ENCODE data around the gene UBE2E3.
A peak's percentile ranks its signal among the peaks of the same experiment; 100 is the strongest.
"Not testable (repeated sequence)": the region's sequence is repeated elsewhere in the genome, so short reads cannot be mapped to it uniquely, and the experiment has no call there.

Gene UBE2E3

GRCh38 chr2:181076658-181077057 is 96.3 kb downstream of the UBE2E3 start:
- DNase-seq (ENCODE audit: low read depth) = no peak

GRCh38 chr2:181077128-181077709 is 96.8 kb downstream of the UBE2E3 start:
- DNase-seq (ENCODE audit: low read depth) = peak; percentile 42

GRCh38 chr2:181083140-181083539 is 102.7 kb downstream of the UBE2E3 start:
- DNase-seq (ENCODE audit: low read depth) = no peak

GRCh38 chr2:181085734-181086133 is 105.3 kb downstream of the UBE2E3 start:
- no peak for DNase-seq (ENCODE audit: low read depth)

- not testable (repeated sequence) for DNase-seq (ENCODE audit: low read depth)
Measured at GRCh38 chr2:181091920-181092319, 111.5 kb downstream of the UBE2E3 start.

- DNase-seq (ENCODE audit: low read depth) = no peak
Measured at GRCh38 chr2:181095486-181095885, 115.1 kb downstream of the UBE2E3 start.

GRCh38 chr2:181103659-181104058 is 123.3 kb downstream of the UBE2E3 start:
- no peak for DNase-seq (ENCODE audit: low read depth)

GRCh38 chr2:181104512-181105115 is 124.2 kb downstream of the UBE2E3 start:
- peak; percentile 34 for DNase-seq (ENCODE audit: low read depth)

- no peak for DNase-seq (ENCODE audit: low read depth)
Measured at GRCh38 chr2:181105562-181105961, 125.2 kb downstream of the UBE2E3 start.

- DNase-seq (ENCODE audit: low read depth) = no peak
Measured at GRCh38 chr2:181106229-181106628, 125.8 kb downstream of the UBE2E3 start.

GRCh38 chr2:181106789-181107627 is 126.6 kb downstream of the UBE2E3 start:
- DNase-seq (ENCODE audit: low read depth) = peak; percentile 86

GRCh38 chr2:181107628-181107945 is 127.2 kb downstream of the UBE2E3 start:
- DNase-seq (ENCODE audit: low read depth) = no peak

- DNase-seq (ENCODE audit: low read depth) = no peak
Measured at GRCh38 chr2:181111059-181111458, 130.7 kb downstream of the UBE2E3 start.

- DNase-seq (ENCODE audit: low read depth) = no peak
Measured at GRCh38 chr2:181112916-181113315, 132.5 kb downstream of the UBE2E3 start.
